OCI-LY1 (cell line): Measurements from ENCODE around the gene PPFIA4.

Source experiments
- EZH2 ChIP-seq: fragments of 200-600 bp; sonication (generic), shearing (Covaris generic); IDR thresholded peaks from 2 replicates; pipeline ENCODE4 v1.8.0; 2017; ENCODE audit warnings: borderline replicate concordance, mixed run types, mild to moderate bottlenecking, antibody characterized with exemption, low read length, moderate library complexity, mixed read lengths
- TF ChIP-seq, protein P1 (sequence below): fragments of 200-600 bp; sonication (generic), shearing (Covaris generic); IDR thresholded peaks from 2 replicates; pipeline ENCODE4 v1.5.1; 2017; ENCODE audit warnings: mild to moderate bottlenecking, antibody characterized with exemption, low read length, moderate library complexity, mixed read lengths

DNA sequence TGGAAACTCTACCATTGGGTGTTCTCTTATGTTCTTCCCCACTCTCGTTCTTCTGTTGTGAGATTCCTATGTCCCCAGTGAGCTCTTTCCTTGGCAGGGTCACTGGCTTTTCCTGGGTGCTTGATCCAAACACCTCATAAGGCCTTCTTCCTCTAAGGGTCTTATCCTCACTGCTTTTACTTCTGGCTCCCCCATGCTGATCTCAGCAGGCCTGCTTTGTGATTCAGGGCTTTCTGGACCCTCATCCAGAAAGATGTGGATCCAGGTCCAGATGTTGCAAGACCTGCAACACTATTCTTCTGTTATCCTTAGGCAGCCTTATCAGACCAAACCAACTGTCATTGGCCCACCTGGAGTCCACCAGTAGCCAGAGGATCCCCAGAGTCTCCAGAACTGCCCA lies 70.7 kb downstream of the PPFIA4 start:
- TF ChIP-seq, protein P1, sequence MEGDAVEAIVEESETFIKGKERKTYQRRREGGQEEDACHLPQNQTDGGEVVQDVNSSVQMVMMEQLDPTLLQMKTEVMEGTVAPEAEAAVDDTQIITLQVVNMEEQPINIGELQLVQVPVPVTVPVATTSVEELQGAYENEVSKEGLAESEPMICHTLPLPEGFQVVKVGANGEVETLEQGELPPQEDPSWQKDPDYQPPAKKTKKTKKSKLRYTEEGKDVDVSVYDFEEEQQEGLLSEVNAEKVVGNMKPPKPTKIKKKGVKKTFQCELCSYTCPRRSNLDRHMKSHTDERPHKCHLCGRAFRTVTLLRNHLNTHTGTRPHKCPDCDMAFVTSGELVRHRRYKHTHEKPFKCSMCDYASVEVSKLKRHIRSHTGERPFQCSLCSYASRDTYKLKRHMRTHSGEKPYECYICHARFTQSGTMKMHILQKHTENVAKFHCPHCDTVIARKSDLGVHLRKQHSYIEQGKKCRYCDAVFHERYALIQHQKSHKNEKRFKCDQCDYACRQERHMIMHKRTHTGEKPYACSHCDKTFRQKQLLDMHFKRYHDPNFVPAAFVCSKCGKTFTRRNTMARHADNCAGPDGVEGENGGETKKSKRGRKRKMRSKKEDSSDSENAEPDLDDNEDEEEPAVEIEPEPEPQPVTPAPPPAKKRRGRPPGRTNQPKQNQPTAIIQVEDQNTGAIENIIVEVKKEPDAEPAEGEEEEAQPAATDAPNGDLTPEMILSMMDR, result no peak
- no peak for TF ChIP-seq EZH2
